ENCODE results near the gene TKT. TPM values are rescaled to one million over a fixed set of nuclear protein-coding genes. Genes with fewer than 3 reads are reported as not detected.

The TKT gene
- total RNA-seq, 1 experiment from 2014 or later: 186 TPM

GRCh38 chr3:53182764-53183355 lies 73.0 kb downstream of the TKT start:
- Histone ChIP-seq H3K4me3 (ENCODE audit: low read depth, low read length, poor library complexity, severe bottlenecking) (no peak overlapping the region), H3K4me1 (ENCODE audit: insufficient read depth, low read length, poor library complexity, severe bottlenecking) (no peaks in the 10 kb centered on the region), H3K36me3 (ENCODE audit: insufficient read depth, low read length, poor library complexity, severe bottlenecking) (no peaks in the 10 kb centered on the region), H3K27me3 (replicated peaks; ENCODE audit: insufficient read depth, low read depth, low read length, poor library complexity) (no peaks in the 10 kb centered on the region), H3K27ac (ENCODE audit: low read depth, low read length, poor library complexity, severe bottlenecking) (no peak overlapping the region), H3K9me3 (ENCODE audit: low read depth, low read length, poor library complexity, severe bottlenecking) (no peaks in the 10 kb centered on the region)
- BruUV-seq (replicated peaks): no TSS peak
- ChIA-PET CTCF (no interaction called here), POLR2A (ENCODE audit: low non-redundant PET) (no interaction called here)
- no peak for DNase-seq (ENCODE audit: low spot score)
- TF ChIP-seq EZH2 (IDR thresholded peaks at IDR 0.05; ENCODE audit: borderline replicate concordance, low read depth, low read length, poor library complexity, severe bottlenecking): no peak
- no peak for TF ChIP-seq CTCF (conservative IDR thresholded peaks at IDR 0.05; ENCODE audit: low read depth, low read length)
- intact Hi-C loops (cut with micrococcal nuclease; ENCODE audit: unreplicated experiment): no loop called here

- Histone ChIP-seq H3K9me3 (ENCODE audit: low read depth, low read length, poor library complexity, severe bottlenecking) (no peaks in the 10 kb centered on the region), H3K4me3 (ENCODE audit: low read depth, low read length, poor library complexity, severe bottlenecking) (no peak overlapping the region), H3K36me3 (ENCODE audit: insufficient read depth, low read length, poor library complexity, severe bottlenecking) (no peaks in the 10 kb centered on the region), H3K27ac (ENCODE audit: low read depth, low read length, poor library complexity, severe bottlenecking) (no peak overlapping the region), H3K27me3 (replicated peaks; ENCODE audit: insufficient read depth, low read depth, low read length, poor library complexity) (no peaks in the 10 kb centered on the region), H3K4me1 (ENCODE audit: insufficient read depth, low read length, poor library complexity, severe bottlenecking) (no peaks in the 10 kb centered on the region)
- DNase-seq (ENCODE audit: low spot score): no peak
- ChIA-PET POLR2A (ENCODE audit: low non-redundant PET) (no interaction called here), CTCF (no interaction called here)
- intact Hi-C loops (cut with micrococcal nuclease; ENCODE audit: unreplicated experiment): no loop called here
- TF ChIP-seq EZH2 (IDR thresholded peaks at IDR 0.05; ENCODE audit: borderline replicate concordance, low read depth, low read length, poor library complexity, severe bottlenecking): no peak
- no peak for TF ChIP-seq CTCF (conservative IDR thresholded peaks at IDR 0.05; ENCODE audit: low read depth, low read length)
- no TSS peak for BruUV-seq (replicated peaks)
These were observed 74.3 kb downstream of the TKT start for GRCh38 chr3:53181528-53181927.

GRCh38 chr3:53181024-53181371 lies 74.8 kb downstream of the TKT start:
- DNase-seq (ENCODE audit: low spot score): no peak
- no peak overlapping the region for H3K27ac ChIP-seq (ENCODE audit: low read depth, low read length, poor library complexity, severe bottlenecking)
- H3K9me3 ChIP-seq (ENCODE audit: low read depth, low read length, poor library complexity, severe bottlenecking): no peaks in the 10 kb centered on the region
- no peaks in the 10 kb centered on the region for H3K27me3 ChIP-seq (replicated peaks; ENCODE audit: insufficient read depth, low read depth, low read length, poor library complexity)
- H3K36me3 ChIP-seq (ENCODE audit: insufficient read depth, low read length, poor library complexity, severe bottlenecking): no peaks in the 10 kb centered on the region
- no TSS peak for BruUV-seq (replicated peaks)
- POLR2A ChIA-PET (ENCODE audit: low non-redundant PET): no interaction called here
- intact Hi-C loops (cut with micrococcal nuclease; ENCODE audit: unreplicated experiment): no loop called here
- no peak overlapping the region for H3K4me3 ChIP-seq (ENCODE audit: low read depth, low read length, poor library complexity, severe bottlenecking)
- TF ChIP-seq CTCF (conservative IDR thresholded peaks at IDR 0.05; ENCODE audit: low read depth, low read length) (no peak), EZH2 (IDR thresholded peaks at IDR 0.05; ENCODE audit: borderline replicate concordance, low read depth, low read length, poor library complexity, severe bottlenecking) (no peak)
- CTCF ChIA-PET: no interaction called here
- no peaks in the 10 kb centered on the region for H3K4me1 ChIP-seq (ENCODE audit: insufficient read depth, low read length, poor library complexity, severe bottlenecking)

Measured in A673 (cell line).